Mesendoderm (in vitro differentiated cells): Measurements from ENCODE around the gene RHOT2.

ENCODE experiments used
- DNase-seq: peaks from one replicate; pipeline ENCODE4 v3.0.0; 2013
- H2AK5ac ChIP-seq: 2 replicates; pipeline ENCODE4 v1.6.1; 2013; ENCODE audit warnings: low read length, inconsistent platforms
- H2BK120ac ChIP-seq: 2 replicates; pipeline ENCODE4 v1.6.1; 2013; ENCODE audit warnings: low read depth, mild to moderate bottlenecking, low read length, moderate library complexity, mixed read lengths
- H2BK15ac ChIP-seq: replicated peaks from 2 replicates; pipeline ENCODE4 v1.6.1; 2013; ENCODE audit warnings: low read depth, mild to moderate bottlenecking, moderate library complexity
- H2BK5ac ChIP-seq: 2 replicates; pipeline ENCODE4 v1.6.1; 2013; ENCODE audit warnings: low read length, inconsistent platforms
- H3K18ac ChIP-seq: 2 replicates; pipeline ENCODE4 v1.6.1; 2013; ENCODE audit warnings: mild to moderate bottlenecking, low read length, mixed read lengths
- H3K23ac ChIP-seq: one replicate; pipeline ENCODE4 v1.6.1; 2013; ENCODE audit warnings: low read length
- H3K27ac ChIP-seq: 2 replicates; pipeline ENCODE4 v1.5.1; 2013; ENCODE audit warnings: low read depth, mild to moderate bottlenecking, inconsistent platforms, low read length, moderate library complexity
- H3K27me3 ChIP-seq: 2 replicates; pipeline ENCODE4 v1.6.1; 2013; ENCODE audit warnings: low read length, control low read depth, mild to moderate bottlenecking, inconsistent platforms; ENCODE audit not compliant: insufficient read depth, poor library complexity
- H3K36me3 ChIP-seq: 2 replicates; pipeline ENCODE4 v1.6.1; 2013; ENCODE audit warnings: low read length, inconsistent platforms; ENCODE audit not compliant: control insufficient read depth, insufficient read depth
- H3K4ac ChIP-seq: one replicate; pipeline ENCODE4 v1.6.1; 2013; ENCODE audit warnings: low read depth, mild to moderate bottlenecking, low read length, moderate library complexity
- H3K4me1 ChIP-seq: 2 replicates; pipeline ENCODE4 v1.6.1; 2013; ENCODE audit warnings: low read depth, low read length, inconsistent platforms; ENCODE audit not compliant: control insufficient read depth
- H3K4me2 ChIP-seq: 2 replicates; pipeline ENCODE4 v1.6.1; 2013; ENCODE audit warnings: low read length
- H3K4me3 ChIP-seq: 2 replicates; pipeline ENCODE4 v1.5.1; 2013; ENCODE audit warnings: mild to moderate bottlenecking, low read length
- H3K56ac ChIP-seq: one replicate; pipeline ENCODE4 v1.6.1; 2013; ENCODE audit warnings: low read length
- H3K79me1 ChIP-seq: 2 replicates; pipeline ENCODE4 v1.6.1; 2013; ENCODE audit warnings: low read length, inconsistent platforms
- H3K79me2 ChIP-seq: 2 replicates; pipeline ENCODE4 v1.6.1; 2013; ENCODE audit warnings: mild to moderate bottlenecking, low read length; ENCODE audit not compliant: control insufficient read depth, insufficient read depth
- H3K9ac ChIP-seq: 2 replicates; pipeline ENCODE4 v1.6.1; 2013; ENCODE audit warnings: low read length, inconsistent platforms
- H4K5ac ChIP-seq: one replicate; pipeline ENCODE4 v1.6.1; 2013; ENCODE audit warnings: low read length
- H4K8ac ChIP-seq: one replicate; pipeline ENCODE4 v1.6.1; 2013; ENCODE audit warnings: low read depth, mild to moderate bottlenecking, control low read depth, low read length, moderate library complexity
- WGBS: extraction: QIAGEN DNeasy Blood & Tissue Kit; methylation state at CpG from one replicate; pipeline ENCODE4 v1.1.7; 2013; ENCODE audit warnings: low lambda C conversion rate, missing lambda C conversion rate; ENCODE audit not compliant: insufficient coverage; ENCODE audit errors: extremely low coverage; 5-methylcytosine and 5-hydroxymethylcytosine counted together

The RHOT2 gene

DNA sequence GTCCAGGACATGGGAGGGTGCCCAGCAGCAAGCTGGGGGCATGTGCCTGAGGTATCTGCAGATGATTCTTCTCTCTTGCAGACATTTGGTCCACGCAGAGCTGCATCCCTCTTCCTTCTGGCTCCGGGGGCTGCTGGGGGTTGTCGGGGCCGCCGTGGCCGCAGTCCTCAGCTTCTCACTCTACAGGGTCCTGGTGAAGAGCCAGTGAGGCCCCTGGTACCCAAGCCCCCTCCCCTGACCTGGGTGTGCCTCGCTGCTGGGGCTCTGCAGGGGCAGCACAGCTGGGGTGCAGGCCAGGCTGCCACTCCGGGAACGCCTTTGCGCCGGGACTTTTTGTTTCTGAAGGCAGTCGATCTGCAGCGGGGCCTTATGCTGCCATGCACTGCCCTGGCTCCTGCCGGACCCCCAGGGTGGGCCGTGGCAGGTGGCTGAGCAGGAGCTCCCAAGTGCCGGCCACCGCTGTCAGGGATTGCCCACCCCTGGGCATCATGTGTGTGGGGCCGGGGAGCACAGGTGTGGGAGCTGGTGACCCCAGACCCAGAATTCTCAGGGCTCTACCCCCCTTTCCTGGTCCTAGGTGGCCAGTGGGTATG is 5.6 kb downstream of the RHOT2 start:
- Histone ChIP-seq H3K27me3 (no peaks in the 10 kb centered on the region), H3K36me3 (peaks cover 22% of the 10 kb centered on the region), H4K8ac (no peak overlapping the region)

DNA sequence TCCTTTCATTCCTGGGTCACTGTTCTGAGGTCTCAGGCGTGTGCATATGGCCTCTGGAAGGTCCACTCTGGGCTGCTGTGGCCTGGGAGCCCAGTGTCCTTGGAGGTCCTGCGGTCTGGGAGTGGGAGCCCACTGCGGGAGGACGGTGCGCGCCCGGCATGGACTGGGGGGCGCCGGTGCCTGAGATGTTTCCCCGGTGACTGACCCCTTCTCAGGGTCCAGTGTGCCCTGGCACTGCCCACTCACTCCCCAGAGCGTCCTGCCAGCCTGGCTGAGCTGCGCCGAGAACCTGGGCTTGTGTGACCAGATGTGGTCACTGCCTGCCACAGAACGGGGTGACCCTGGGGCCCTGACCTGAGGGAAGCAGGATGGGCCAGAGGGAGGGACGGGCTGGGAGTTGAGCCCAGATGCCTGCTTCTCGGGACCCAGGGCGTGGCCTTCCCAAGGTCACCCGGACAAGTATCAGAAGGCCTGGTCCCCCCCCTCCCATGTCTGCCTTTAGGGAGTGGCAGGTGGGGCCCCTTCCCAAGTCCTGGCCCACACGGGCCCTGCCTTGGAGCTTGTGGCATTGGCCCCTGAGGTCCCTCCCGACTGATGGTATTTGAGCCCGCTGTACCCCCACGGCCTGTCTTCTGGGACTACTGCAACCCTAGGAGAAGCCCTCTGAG is 6.4 kb downstream of the RHOT2 start:
- Histone ChIP-seq H2BK5ac (no peak overlapping the region), H3K4ac (no peak overlapping the region), H3K4me3 (no peak overlapping the region), H3K9ac (no peak overlapping the region), H3K56ac (no peak overlapping the region), H3K27ac (no peak overlapping the region), H3K4me2 (no peak overlapping the region), H4K8ac (no peak overlapping the region), H3K79me1 (peaks cover 1% of the 10 kb centered on the region), H3K4me1 (peaks cover 5% of the 10 kb centered on the region), H2AK5ac (no peak overlapping the region), H2BK120ac (no peak overlapping the region), H4K5ac (no peak overlapping the region), H3K79me2 (peaks cover under 1% of the 10 kb centered on the region), H3K18ac (no peak overlapping the region), H2BK15ac (no peak overlapping the region), H3K36me3 (peaks cover 21% of the 10 kb centered on the region), H3K23ac (no peak overlapping the region), H3K27me3 (no peaks in the 10 kb centered on the region)
- DNase-seq: no peak
- no CpG with 5 or more reads among the region's 22 CpGs for WGBS

More for the DNA sequence above, 5.6 kb downstream of the RHOT2 start:
- Histone ChIP-seq H2BK15ac (no peak overlapping the region), H2AK5ac (no peak overlapping the region), H3K4me3 (no peak overlapping the region), H2BK120ac (no peak overlapping the region), H3K9ac (no peak overlapping the region), H3K79me2 (peaks cover 9% of the 10 kb centered on the region), H3K4ac (no peak overlapping the region), H3K56ac (no peak overlapping the region), H3K4me1 (peaks cover 5% of the 10 kb centered on the region), H3K4me2 (no peak overlapping the region), H3K79me1 (peaks cover 9% of the 10 kb centered on the region), H3K18ac (no peak overlapping the region), H3K27ac (no peak overlapping the region), H4K5ac (no peak overlapping the region), H2BK5ac (no peak overlapping the region), H3K23ac (no peak overlapping the region)
- DNase-seq: no peak
- no CpG with 5 or more reads among the region's 18 CpGs for WGBS

DNA sequence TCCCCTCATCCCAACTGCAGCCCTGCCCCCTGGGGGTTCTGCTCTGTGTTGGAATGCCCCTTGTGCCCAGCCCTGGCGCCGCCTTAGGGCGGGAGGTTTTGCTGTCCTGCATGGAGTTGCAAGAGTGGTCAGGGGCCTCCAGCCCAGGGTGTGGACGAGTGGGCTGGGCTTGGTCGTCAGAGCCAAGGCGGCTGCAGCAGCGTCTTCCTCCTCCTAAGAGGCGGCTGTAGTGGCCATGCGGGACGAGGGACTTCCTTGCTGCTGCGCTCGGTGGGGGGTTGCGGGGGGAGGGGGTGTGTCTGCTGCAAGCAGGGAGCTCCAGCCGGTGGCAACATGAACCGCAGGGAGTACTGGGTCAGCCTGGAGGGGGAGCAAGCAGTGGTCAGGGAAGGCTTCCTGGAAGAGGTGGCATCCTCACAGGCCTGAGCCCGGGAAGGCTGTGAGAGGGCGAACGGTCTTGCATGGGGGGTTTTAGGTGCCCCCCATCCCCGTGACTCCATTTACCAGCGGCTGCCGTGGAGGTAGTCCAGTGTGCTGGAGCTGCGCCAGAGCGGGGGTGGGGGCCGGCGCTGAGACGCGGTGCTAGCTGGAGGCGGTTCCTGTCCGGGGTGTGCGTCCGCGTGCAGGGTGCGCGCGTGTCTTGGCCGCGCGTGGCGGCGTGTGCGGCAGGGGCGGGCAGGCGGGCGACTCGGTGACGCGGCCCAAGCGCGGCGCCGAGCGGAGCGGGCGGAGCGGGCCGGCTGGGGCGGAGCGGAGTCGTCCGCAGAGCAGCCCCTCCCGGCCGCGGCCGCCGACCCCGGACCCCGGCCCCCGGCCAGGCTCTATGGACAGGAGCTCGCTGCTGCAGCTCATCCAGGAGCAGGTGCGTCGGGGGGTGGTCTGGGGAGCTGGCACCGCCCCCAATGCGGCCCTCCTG is 7.3 kb downstream of the RHOT2 start, which contains the start of gene RHBDL1:
Gene RHBDL1, plus strand, starts transcription at position 704 of the 916 bp plus-strand sequence. Its CDS starts 120 bp downstream, at position 824.
- H3K27me3 ChIP-seq: no peaks in the 10 kb centered on the region
- H3K23ac ChIP-seq: no peak within 1 kb of the TSS
- H3K9ac ChIP-seq: peak within 1 kb of the TSS; percentile 53
- H3K79me1 ChIP-seq: no peaks in the 10 kb centered on the region
- H2BK120ac ChIP-seq: no peak within 1 kb of the TSS
- no peak within 1 kb of the TSS for H4K8ac ChIP-seq
- H2AK5ac ChIP-seq: no peak within 1 kb of the TSS
- no peak within 1 kb of the TSS for H3K18ac ChIP-seq
- no peak within 1 kb of the TSS for H2BK5ac ChIP-seq
- H3K4me3 ChIP-seq: no peak within 1 kb of the TSS
- no peak within 1 kb of the TSS for H4K5ac ChIP-seq
- peak within 1 kb of the TSS; percentile 67 for H3K56ac ChIP-seq
- H3K4ac ChIP-seq: no peak within 1 kb of the TSS
- H2BK15ac ChIP-seq: no peak within 1 kb of the TSS
- no peak within 1 kb of the TSS for H3K27ac ChIP-seq
- peak within 1 kb of the TSS; percentile 38 for H3K4me2 ChIP-seq
- no CpG with 5 or more reads among the region's 73 CpGs for WGBS
- H3K79me2 ChIP-seq: no peaks in the 10 kb centered on the region
- peaks cover 5% of the 10 kb centered on the region for H3K4me1 ChIP-seq
- peak; percentile 84 for DNase-seq
- H3K36me3 ChIP-seq: peaks cover 15% of the 10 kb centered on the region

DNA sequence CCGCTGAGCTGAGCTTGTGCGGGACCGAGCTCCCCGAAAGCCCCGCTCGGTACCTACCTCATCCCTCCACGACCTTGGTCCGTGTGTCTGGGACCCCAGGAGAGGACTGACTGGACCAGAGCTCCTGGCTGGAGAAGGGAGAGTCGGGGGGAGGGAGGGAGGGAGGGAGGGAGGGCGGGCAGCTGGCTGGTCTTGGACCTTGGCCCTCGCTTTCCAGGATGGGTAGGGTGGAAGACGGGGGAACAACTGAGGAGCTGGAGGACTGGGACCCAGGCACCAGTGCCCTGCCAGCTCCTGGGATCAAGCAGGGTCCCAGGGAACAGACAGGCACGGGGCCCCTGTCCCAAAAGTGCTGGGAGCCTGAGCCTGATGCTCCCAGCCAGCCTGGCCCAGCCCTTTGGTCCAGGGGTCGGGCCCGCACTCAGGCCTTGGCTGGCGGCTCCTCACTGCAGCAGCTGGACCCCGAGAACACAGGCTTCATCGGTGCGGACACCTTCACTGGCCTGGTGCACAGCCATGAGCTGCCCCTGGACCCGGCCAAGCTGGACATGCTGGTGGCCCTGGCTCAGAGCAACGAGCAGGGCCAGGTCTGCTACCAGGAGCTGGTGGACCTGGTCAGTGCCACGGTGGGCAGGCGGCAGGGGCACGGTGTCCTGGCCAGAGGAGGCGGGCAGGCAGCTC is 8.1 kb downstream of the RHOT2 start:
- no peak overlapping the region for H3K4me3 ChIP-seq

DNA sequence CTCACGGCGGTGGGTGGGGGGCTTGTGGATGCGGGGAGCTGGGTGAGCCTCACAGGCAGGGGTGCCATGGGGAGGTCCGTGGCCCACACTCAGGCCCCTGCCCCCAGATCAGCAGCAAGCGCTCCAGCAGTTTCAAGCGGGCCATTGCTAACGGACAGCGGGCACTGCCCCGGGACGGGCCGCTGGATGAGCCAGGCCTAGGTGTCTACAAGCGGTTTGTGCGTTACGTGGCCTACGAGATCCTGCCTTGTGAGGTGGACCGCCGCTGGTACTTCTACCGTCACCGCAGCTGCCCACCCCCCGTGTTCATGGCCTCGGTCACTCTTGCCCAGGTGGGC is 8.6 kb downstream of the RHOT2 start:
- Histone ChIP-seq H2BK15ac (no peak overlapping the region), H3K27me3 (no peaks in the 10 kb centered on the region), H3K9ac (no peak overlapping the region), H3K23ac (no peak overlapping the region), H3K18ac (no peak overlapping the region), H3K56ac (no peak overlapping the region), H3K4ac (no peak overlapping the region), H3K4me3 (no peak overlapping the region), H3K36me3 (peaks cover 10% of the 10 kb centered on the region), H4K5ac (no peak overlapping the region), H3K79me1 (peaks cover 2% of the 10 kb centered on the region), H2BK5ac (no peak overlapping the region), H3K4me2 (no peak overlapping the region), H3K4me1 (peaks cover 5% of the 10 kb centered on the region), H2AK5ac (no peak overlapping the region), H4K8ac (no peak overlapping the region), H3K27ac (no peak overlapping the region), H3K79me2 (peaks cover 9% of the 10 kb centered on the region), H2BK120ac (no peak overlapping the region)
- no CpG with 5 or more reads among the region's 21 CpGs for WGBS
- DNase-seq: no peak

More for the DNA sequence above, 8.1 kb downstream of the RHOT2 start:
- Histone ChIP-seq H4K8ac (no peak overlapping the region), H3K18ac (no peak overlapping the region), H2BK120ac (no peak overlapping the region), H3K56ac (peak overlapping the region; percentile 25), H3K27me3 (no peaks in the 10 kb centered on the region), H2AK5ac (no peak overlapping the region), H2BK15ac (no peak overlapping the region), H3K79me1 (peaks cover under 1% of the 10 kb centered on the region), H3K4me2 (no peak overlapping the region), H3K4me1 (peaks cover 5% of the 10 kb centered on the region), H3K23ac (no peak overlapping the region), H4K5ac (no peak overlapping the region), H3K9ac (no peak overlapping the region), H3K27ac (no peak overlapping the region), H3K79me2 (peaks cover 4% of the 10 kb centered on the region), H2BK5ac (no peak overlapping the region), H3K4ac (no peak overlapping the region), H3K36me3 (peaks cover 10% of the 10 kb centered on the region)
- no CpG with 5 or more reads among the region's 25 CpGs for WGBS
- DNase-seq: no peak
